ENCODE results near the gene CCNY.

GRCh38 chr10:35611750-35612149 is 275.4 kb downstream of the CCNY start:
- TF ChIP-seq CTCF (IDR thresholded peaks at IDR 0.05) (no peak), POLR2A (IDR thresholded peaks at IDR 0.05) (no peak)

All from Peyer's patch (tissue), 4 donors.